DMS153 treated with DMSO at 0.1 percent for 48 hours (cell line): ENCODE results near the gene MAZ.
"Not testable (repeated sequence)": the region's sequence is repeated elsewhere in the genome, so short reads cannot be mapped to it uniquely, and the experiment has no call there.

Source experiments
- DNase-seq: peaks from one replicate; lab custom pipeline; 2025; ENCODE audit not compliant: unreplicated experiment; lab: John Stamatoyannopoulos, UW

The MAZ gene

DNA sequence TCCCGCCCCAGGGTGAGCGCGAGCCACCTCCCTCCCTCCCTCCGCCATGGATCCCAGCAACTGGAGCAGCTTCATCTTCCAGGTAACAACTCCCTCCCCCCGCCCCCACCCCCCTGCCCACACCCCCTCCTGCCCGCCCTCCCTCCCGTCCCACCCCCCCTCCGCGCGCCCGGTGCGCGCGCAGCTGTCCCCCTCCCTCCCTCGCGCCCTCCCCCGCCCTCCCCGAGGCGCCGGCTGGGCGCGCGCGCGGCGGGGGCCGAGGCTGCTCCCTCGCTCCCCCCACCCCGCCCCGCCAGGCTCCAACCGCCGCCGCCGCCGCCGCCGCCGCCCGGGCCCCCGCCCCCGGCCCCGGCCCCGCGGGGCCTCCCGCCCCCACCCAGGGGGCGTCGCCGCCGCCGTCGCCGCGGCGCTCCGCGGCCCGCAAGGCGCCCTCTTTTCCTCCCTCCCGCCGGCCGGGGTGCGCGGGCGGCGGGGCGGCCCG lies at the start of gene MAZ:
TSS of gene MAZ (plus strand) at position 431 of the 481 bp plus-strand sequence. CDS start 173 bp downstream, outside the sequence.
- peak; percentile 68 for DNase-seq

DNA sequence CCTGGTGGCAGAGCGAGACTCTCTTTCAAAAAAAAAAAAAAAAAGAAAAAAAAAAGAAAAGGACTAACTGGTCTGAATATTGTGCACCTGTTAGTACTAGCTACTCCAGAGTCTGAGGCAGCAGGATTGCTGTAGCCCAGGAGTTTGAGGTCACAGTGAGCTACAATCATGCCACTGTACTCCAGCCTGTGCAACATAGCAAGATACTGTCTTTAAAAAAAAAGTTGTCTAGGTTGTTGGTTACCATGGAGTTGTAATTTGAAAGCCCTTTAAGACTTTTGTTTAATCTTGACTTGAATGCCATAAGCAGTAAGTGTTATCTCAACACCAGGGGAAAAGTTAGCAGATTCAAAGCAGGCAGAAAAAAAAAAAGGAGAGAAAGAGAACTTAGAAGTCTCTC lies 49.7 kb upstream of the MAZ start:
- DNase-seq, result no peak

DNA sequence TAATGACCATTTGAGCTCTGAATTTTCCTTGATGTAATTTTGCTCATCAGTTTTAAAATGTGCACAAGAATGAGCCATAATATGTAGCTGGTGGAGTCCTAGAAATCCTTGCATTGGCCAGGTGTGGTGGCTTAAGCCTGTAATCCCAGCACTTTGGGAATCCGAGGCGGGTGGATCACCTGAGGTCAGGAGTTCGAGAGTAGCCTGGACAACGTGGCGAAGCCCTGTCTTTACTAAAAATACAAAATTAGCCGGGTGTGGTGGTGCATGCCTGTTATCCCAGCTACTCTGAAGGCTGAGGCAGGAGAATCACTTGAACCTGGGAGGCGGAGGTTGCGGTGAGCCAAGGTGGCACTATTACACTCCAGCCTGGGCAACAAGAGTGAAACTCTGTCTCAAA lies 49.2 kb upstream of the MAZ start:
- not testable (repeated sequence) for DNase-seq

DNA sequence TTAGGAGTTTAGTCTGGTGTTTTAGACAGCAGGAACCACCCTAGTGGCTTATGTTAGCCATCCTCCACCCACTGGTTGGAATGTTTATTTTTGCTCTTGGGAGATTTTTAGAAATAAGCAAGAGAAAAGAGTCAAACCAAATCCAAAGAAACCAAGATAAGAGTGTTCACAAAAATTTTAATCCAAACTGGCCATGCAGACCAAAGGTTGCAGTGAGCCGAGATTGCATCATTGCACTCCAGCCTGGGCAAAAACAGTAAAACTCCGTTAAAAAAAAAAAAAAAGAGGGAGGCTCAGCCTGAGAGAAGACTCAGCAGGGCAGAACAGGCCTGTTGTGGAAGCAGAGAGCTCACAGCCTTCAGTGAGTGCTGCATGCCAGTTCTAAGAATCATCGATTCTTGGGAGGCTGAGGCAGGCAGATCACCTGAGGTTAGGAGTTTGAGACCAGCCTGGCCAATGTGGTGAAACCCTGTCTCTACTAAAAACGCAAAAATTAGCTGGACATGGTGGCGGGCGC lies 48.3 kb upstream of the MAZ start:
- DNase-seq, result no peak

DNA sequence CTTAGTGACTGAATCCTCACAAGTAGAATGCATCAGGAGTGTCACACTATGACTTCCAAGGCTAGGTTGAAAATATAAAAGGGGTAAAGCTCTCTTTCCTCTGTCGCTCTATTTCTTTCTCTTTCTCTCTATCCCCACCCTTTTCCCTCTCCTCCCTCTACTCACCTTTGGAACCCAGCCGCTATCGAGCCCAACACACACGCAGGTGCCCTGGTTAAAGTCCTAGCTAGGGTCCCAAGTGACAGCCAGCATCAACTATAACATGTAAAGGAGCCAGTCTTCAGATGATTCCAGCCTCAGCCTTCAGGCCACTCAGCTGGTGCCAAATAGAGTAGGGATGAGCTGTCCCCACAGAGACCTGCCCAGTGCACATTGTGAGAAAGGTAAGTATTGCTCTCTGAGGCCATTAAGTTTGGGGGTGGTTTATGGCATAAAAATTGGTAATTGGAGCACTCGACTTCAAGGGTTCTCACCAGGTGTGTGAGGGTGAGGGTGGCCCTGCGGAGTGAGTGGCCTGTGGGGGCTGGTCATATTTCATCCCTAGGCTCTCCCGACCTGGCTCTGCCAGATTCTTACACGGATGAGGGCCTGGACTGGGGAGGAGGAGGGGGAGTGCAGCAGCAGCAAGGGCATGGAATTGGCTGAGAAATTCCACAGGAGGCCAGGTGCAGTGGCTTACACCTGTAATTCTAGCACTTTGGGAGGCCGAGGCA lies 45.6 kb upstream of the MAZ start:
- DNase-seq, result peak; percentile 15

DNA sequence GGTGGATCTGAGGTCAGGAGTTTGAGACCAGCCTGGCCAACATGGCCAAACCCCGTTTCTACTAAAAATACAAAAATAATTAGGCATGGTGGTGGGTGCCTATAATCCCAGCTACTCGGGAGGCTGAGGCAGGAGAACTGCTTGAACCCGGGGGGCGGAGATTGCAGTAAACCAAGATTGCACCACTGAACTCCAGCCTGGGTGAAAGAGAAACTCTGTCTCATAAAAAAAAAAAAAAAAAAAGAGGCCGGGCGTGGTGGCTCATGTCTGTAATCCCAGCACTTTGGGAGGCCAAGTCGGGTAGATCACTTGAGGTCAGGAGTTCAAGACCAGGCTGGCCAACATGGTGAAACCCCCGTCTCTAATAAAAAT lies 45.1 kb upstream of the MAZ start:
- DNase-seq, result not testable (repeated sequence)

DNA sequence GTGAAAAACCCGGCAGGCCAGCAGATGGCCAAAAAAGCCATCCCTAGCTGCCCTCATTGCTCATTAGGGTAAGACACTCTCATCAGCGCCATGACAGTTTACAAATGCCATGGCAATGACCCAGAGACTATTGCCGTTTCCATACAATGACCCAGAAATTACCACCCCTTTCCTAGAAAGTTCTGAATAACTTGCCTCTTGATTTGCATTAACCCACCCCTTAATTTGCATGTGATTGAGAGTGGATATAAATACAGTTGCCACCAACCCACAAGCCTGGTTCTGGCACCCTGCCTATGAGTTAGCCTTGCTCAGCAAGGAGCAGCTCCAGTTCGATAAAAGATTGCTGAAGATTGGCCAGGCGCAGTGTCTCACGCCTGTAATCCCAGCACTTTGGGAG lies 44.4 kb upstream of the MAZ start:
- no peak for DNase-seq

DNA sequence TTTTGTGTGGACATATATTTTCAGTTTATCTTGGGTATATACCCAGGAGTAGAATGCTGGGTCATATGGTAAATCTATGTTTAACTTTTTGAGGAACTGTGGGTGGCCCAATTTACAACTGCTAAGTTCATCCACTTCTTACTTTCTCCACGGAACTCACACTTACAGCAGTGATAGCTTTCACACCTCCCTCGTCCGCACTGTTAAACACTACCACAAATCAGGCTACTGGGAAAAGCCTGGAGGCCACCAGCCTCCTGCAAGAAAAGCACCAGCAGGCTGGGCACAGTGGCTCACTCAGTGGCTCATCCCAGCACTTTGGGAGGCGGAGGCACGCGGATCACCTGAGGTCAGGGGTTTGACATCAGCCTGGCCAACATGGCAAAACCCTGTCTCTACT lies 43.0 kb upstream of the MAZ start:
- no peak for DNase-seq

DNA sequence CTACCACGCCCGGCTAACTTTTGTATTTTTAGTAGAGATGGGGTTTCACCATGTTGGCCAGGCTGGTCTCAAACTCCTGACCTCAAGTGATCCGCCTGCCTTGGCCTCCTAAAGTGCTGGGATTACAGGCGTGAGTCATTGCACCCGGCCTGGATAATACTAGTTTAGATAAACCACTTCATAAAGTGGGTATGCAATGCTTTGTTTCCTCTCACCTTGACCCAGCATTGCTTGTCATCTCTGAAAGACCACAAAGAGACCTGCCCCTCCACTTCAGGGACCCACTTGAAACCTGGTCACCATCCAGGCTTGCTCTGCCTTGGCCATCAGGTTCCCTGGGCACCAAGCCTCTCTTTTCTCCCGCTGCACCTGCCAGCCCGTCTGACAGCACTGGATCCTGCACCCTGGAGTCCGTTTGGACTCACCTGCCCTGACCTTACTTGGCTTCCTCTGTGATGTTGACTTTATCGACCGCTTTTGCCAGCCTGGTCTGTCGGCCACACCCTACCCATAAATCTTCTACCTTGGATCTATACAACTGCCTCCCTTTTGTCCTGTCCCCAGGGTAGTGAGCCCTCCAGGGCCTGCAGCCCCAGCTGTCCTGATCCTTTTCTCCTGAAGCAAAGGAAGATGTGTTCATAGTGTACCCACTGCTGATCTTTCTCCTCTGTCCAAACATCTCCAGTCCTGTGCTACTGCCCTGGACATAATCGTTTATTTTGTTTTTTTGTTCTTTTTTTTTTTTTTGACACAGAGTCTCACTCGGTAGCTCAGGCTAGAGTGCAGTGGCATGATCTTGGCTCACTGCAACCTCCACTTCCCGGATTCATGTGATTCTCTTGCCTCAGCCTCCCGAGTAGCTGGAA lies 40.9 kb upstream of the MAZ start:
- DNase-seq, result peak; percentile 96

DNA sequence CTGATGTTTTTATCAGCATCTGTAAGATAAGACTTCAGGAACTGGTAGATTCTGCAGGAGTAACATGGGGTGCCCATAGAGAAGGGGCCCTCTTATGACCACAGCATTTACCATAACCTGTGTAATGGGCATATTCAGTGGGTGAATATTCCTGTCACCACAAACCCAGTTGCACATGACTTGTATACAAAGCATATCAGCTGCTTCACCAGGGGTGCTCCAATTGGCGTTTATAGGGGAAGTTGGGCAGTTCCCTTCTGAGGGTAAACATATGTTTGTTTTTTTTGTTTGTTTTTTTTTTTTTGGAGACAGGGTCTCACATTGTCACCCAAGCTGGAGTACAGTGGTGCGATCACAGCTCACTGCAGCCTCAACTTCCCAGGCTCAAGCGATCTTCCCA lies 39.8 kb upstream of the MAZ start:
- DNase-seq, result no peak

DNA sequence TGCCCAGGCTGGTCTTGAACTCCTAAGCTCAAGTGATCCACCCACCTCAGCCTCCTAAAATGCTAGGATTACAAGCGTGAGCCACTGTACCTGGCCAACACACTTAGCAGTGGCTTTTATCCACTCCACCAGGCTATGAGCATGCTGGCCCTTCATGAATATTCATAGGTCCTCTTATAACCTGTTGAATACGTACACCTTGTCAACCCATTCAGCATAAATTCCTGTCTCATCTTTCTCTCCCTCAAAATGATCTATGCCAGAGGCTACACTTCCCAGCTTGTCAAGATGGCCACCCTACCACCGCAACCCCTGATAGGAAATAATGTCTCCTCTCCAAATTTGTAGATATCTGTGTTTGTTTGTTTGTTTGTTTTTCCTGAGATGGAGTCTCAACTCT lies 39.3 kb upstream of the MAZ start:
- DNase-seq, result no peak

DNA sequence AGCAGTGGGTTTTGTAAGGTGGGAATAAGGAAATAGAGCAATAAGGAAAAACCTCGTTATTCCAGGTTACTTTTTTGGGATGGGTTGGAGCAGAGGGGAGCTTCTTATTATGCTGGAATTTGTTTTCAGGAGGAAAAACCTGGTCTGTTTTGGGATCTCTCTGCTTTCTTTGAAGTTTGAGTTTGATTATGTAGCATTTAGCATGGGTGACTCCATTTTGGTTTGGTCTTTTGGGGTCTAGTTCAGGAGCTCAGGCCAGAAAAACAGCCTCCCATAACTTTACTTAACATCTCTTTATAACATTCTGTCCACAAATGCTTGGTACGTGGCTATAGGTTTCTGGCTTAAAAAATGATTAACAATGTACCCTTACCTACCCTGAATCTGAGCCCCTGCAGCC lies 36.8 kb upstream of the MAZ start:
- no peak for DNase-seq

DNA sequence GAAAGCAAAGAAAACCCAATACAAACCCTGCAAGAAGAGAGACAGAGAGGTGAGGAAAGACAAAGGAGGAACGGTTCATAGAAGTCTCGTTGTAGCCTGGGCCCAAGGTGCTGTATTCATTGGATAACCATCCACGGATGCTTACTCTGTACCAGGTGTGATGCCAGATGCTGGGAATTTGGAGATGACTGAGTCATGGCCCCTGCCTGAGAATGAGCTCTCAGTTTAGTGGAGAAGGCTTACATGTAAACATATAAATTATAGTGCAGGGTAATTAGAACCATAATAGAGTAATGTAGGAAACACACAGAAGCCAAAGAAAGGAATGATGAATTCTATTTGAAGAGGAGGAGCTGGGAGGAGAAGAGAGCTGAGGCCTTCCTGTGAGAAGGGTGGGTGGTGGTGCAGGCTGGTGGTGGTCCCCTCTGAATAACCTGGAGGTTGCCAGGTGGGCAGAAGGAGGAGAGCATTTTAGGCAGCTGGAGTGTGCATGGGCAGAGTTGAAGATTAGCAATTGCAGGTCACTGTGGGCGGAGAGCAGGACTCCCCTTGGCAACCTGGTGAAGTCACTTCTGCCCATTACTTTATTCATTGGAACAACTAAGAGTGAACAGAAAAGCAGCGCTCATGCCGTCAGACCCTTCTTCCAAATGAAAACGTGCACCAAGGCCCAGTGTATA lies 35.9 kb upstream of the MAZ start:
- DNase-seq, result no peak

DNA sequence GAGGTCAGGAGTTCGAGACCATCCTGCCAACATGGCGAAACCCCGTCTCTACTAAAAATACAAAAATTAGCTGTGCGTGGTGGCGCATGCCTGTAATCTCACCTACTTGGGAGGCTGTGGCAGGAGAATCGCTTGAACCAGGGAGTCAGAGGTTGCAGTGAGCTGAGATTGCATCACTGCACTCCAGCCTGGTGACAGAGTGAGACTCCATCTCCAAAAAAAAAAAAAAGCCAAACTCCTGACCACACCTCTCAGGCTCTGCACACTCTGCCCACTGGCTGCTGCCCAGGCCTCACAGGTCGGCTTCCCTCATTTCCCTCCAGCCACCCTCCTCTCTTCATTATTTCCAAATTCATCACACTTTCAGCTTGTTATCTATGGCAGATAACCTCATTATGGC lies 34.0 kb upstream of the MAZ start:
- not testable (repeated sequence) for DNase-seq

DNA sequence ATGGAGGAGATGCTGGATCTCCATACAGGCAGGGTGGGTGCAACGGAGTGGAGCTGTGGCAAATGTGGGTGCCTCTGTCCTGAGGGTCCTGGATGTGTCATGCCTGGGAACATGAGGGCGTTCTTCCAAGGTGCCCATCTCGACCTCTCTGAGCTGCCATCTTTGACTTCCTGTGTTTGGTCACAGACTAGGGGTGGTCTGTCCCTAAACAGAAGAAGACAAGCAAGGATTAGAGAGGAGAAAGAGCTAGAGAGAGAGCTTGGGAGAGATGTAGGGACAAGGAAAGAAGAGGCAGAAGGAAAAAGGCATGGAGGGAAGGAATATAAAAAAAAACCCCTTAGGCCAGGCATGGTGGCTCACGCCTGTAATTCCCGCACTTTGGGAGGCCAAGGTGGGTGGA lies 31.6 kb upstream of the MAZ start:
- no peak for DNase-seq

DNA sequence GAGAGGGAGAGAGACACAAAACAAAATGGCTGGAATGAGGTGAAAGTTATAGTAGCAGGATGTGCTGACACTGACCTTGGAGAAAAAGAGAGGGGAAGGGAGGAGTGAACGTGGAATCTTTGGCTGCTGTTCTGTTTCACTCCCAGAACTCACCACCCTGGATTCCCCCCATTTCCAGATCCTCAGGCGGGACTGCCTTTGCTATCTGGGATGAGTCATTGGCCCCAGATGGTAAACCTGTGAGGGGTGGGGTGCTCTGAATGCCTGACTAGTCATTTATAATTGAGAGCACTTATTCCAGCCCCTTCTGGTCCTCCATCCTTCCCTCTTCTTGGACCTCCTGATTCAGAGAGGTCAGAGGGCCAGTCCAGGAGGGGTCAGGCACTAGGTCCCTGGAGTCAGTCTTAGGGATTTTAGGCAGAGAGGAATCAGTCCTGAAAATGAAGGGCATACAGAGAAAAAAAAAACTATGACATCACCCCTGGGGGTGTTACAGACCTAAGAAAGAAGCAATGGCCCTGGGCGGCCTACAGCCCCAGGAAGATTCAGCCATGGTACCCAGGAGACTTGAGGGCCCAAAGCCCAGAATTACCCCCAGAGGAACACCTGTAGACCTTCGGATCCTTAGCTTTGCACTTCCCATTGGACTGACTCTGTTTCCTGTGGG lies 30.5 kb upstream of the MAZ start:
- DNase-seq, result no peak

DNA sequence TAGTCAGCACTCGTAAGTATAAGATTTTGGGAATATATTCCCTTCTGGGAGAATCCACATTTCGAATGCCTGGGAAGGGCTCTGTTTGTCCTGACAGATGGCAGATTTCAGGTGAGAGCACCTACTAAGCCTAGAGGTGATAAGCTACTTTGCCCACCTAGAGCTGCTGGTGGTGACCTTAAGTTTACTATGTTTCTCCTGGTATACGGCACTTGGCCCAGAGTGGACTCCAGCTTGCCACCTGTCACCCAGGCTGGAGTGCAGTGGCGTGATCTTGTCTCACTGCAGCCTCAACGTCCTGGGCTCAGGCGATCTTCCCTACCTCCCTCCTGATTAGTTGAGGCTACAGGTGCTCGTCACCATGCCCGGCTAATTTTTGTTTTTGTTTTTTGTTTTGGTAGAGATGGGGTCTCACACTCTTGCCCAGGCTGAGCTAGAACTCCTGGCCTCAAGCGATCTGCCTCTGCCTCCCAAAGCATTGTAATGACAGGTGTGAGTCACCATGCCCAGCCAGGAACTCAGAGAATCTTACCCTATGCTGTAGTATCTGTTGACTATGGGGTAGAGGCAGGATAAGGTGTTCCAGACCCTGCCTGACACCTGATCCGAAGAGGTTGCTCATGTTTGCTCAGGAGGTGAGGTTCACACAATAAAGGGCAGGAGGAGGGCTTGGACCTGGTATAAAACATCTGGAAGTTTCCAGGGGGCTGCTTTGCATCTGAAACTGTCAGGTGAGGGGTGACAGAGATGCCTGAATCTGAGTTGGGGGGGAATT lies 28.6 kb upstream of the MAZ start, which contains the start of gene ZG16:
TSS of gene ZG16 (plus strand) at position 681 of the 775 bp plus-strand sequence. CDS start 1,011 bp downstream, outside the sequence.
- DNase-seq, result no peak

DNA sequence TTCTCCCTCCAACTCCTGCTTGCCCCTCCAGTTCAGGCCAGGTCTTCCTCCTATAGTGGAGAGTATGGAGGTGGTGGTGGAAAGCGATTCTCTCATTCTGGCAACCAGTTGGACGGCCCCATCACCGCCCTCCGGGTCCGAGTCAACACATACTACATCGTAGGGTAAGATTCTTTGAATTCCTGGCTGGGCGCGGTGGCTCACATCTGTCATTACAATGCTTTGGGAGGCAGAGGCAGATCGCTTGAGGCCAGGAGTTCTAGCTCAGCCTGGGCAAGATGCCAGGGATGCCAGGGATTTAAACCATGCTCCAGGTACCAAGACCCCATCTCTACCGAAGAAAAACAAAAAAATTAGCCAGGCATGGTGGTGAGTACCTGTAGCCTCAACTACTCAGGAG lies 26.9 kb upstream of the MAZ start:
- DNase-seq, result no peak

DNA sequence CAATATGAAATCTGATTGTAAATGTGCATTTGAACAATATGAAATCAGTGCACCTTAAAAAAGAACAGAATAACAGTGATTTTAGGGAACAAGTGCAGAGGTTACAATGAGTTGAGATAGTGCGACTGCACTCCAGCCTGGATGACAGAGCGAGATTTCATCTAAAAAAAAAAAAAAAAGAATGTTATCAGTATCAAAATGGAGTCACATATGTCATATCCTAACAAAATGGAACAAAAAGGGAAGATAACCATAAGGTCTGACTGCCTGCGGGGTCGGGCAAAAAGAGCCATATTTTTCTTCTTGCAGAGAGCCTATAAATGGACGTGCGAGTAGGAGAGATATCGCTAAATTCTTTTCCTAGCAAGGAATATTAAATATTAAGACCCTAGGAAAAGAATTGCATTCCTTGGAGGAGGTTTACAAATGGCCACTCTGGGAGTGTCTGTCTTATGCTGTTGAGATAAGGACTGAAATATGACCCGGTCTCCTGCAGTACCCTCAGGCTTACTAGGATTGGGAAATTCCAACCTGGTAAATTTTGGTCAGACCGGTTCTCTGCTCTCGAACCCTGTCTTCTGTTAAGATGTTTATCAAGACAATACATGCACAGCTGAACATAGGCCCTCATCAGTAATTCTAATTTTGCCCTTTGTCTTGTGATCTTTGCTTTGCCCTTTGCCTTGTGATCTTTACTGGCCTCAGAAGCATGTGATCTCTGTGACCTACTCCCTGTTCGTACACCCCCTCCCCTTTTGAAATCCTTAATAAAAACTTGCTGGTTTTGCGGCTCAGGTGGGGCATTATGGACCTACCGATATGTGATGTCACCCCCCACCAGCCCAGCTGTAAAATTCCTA lies 23.0 kb upstream of the MAZ start:
- not testable (repeated sequence) for DNase-seq
